ENCODE results near the gene PHYHIPL. TPM values are rescaled to one million over a fixed set of nuclear protein-coding genes. Genes with fewer than 3 reads are reported as not detected.

The PHYHIPL gene
- total RNA-seq, 4 donors from 2014 or later = 0.11 to 0.29 (median 0.13) TPM; not detected in 1

DNA sequence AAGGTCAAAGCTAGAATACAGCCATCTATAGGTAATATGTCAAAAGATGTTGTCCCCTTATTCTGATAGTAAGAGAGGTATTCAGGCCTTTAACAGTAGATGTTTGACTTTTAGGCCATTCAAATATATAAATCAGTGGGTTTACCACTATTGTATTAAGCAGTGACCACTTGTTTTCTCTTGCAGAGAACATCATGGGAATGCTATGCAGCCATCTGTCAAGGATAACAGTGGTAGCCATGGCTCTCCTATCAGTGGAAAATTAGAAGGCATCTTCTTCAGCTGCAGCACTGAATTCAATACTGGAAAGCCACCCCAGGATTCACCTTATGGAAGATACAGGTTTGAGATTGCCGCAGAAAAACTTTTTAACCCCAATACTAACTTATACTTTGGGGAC lies 68.4 kb downstream of the PHYHIPL start:
- Histone ChIP-seq H3K27ac (no peak overlapping the region), H3K4me3 (replicated peaks in 1 of 3) (no peak overlapping the region), H3K27me3 (no peaks in the 10 kb centered on the region), H3K36me3 (no peaks in the 10 kb centered on the region), H3K9me3 (no peaks in the 10 kb centered on the region), H3K4me1 (no peaks in the 10 kb centered on the region)
- DNase-seq = no peak
- intact Hi-C loops (cut with DNase I) = loop anchor here (5.0 kb wide), 1 partner anchor 377 kb away; no protein-coding TSS in a partner anchor
- WGBS, 2 donors = 100% methylated on average over 1 of the region's 1 CpG
- no peak for TF ChIP-seq CTCF (IDR thresholded peaks at IDR 0.05)
- TF ChIP-seq POLR2A (IDR thresholded peaks at IDR 0.05) = no peak

DNA sequence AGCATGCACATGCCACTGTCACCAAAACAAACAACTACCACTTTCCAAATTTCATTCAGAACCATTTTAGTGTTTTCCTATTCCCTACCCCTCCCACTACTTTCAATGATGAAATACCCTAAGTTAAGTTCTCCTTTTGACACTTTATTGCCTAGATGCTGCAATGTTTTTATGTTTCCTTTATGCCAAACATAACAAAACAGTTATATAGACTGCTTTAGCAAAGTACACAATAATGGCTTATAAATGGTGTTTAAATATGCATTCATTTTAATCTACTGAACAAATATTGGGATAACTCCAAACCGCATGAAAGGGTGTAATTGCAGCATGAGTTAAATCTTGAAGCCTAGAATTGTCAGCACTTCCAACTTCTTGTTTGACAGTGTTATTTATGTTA lies 69.2 kb downstream of the PHYHIPL start:
- Histone ChIP-seq H3K27ac (no peak overlapping the region), H3K36me3 (no peaks in the 10 kb centered on the region), H3K4me3 (replicated peaks in 1 of 3) (no peak overlapping the region), H3K27me3 (no peaks in the 10 kb centered on the region), H3K4me1 (no peaks in the 10 kb centered on the region), H3K9me3 (no peaks in the 10 kb centered on the region)
- 92 to 94% methylated on average over 1 of the region's 1 CpG for WGBS, 2 donors
- TF ChIP-seq POLR2A (IDR thresholded peaks at IDR 0.05) = no peak
- no peak for TF ChIP-seq CTCF (IDR thresholded peaks at IDR 0.05)
- intact Hi-C loops (cut with DNase I) = no loop called here
- no peak for DNase-seq

- no peak for DNase-seq
- H3K27ac ChIP-seq = no peak overlapping the region
- H3K27me3 ChIP-seq = no peaks in the 10 kb centered on the region
- TF ChIP-seq CTCF (IDR thresholded peaks at IDR 0.05) (no peak), POLR2A (IDR thresholded peaks at IDR 0.05) (no peak)
- peaks cover 0 to 15% of the 10 kb centered on the region in 2 donors for H3K36me3 ChIP-seq
- no peak overlapping the region for H3K4me3 ChIP-seq (replicated peaks in 1 of 3)
- H3K9me3 ChIP-seq = no peaks in the 10 kb centered on the region
- no peaks in the 10 kb centered on the region for H3K4me1 ChIP-seq
- intact Hi-C loops (cut with DNase I) = no loop called here
Observed at GRCh38 chr10:59252491-59252890, 76.0 kb downstream of the PHYHIPL start.

GRCh38 chr10:59255463-59255862 lies 79.0 kb downstream of the PHYHIPL start:
- H3K27me3 ChIP-seq = no peaks in the 10 kb centered on the region
- WGBS, 2 donors = 100% methylated on average over 1 of the region's 1 CpG

GRCh38 chr10:59257224-59257623 lies 80.8 kb downstream of the PHYHIPL start:
- Histone ChIP-seq H3K4me3 (replicated peaks in 1 of 3) (no peak overlapping the region), H3K4me1 (no peaks in the 10 kb centered on the region), H3K27me3 (no peaks in the 10 kb centered on the region), H3K9me3 (no peaks in the 10 kb centered on the region), H3K36me3 (peaks cover 0 to 10% of the 10 kb centered on the region in 2 donors), H3K27ac (no peak overlapping the region)
- intact Hi-C loops (cut with DNase I) = no loop called here
- 94 to 96% methylated on average over 1 of the region's 1 CpG for WGBS, 2 donors
- TF ChIP-seq CTCF (IDR thresholded peaks at IDR 0.05) (no peak), POLR2A (IDR thresholded peaks at IDR 0.05) (no peak)
- no peak for DNase-seq

More at GRCh38 chr10:59255463-59255862, 79.0 kb downstream of the PHYHIPL start:
- no peak overlapping the region for H3K27ac ChIP-seq
- H3K9me3 ChIP-seq = no peaks in the 10 kb centered on the region
- no peak for TF ChIP-seq POLR2A (IDR thresholded peaks at IDR 0.05)
- TF ChIP-seq CTCF (IDR thresholded peaks at IDR 0.05) = no peak
- H3K4me3 ChIP-seq (replicated peaks in 1 of 3) = no peak overlapping the region
- no peaks in the 10 kb centered on the region for H3K4me1 ChIP-seq
- intact Hi-C loops (cut with DNase I) = no loop called here
- H3K36me3 ChIP-seq = peaks cover 0 to 15% of the 10 kb centered on the region in 2 donors
- DNase-seq = no peak

Measured in thyroid gland (tissue), 4 donors.